HG03442 (cell line): ENCODE results near the gene AKAP7.

Source experiments
- ATAC-seq: cut with Tn5 transposase; IDR thresholded peaks from one replicate; pipeline ENCODE4 v1.9.1; 2021; ENCODE audit warnings: mild to moderate bottlenecking, moderate library complexity; ENCODE audit not compliant: unreplicated experiment

Gene AKAP7

DNA sequence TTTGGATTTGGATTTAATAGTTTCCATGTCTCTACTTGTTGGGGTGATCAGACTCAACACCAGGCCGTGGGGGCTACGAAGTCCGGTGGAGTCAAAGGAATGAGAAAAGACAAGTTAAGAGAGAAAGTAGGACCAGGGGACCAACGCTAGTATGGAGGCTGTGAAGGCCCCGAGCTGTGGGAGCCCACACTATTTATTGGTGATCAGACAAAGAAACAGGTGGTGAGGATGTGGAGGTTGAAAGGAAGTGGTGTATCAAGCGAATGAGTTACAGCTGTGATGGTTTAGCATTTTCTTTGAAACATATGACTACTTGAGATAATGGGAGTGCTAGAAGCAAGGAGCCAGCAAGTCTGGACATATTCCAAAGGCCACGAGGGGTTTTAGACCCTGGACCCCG is 62.4 kb downstream of the AKAP7 start:
- no peak for ATAC-seq

DNA sequence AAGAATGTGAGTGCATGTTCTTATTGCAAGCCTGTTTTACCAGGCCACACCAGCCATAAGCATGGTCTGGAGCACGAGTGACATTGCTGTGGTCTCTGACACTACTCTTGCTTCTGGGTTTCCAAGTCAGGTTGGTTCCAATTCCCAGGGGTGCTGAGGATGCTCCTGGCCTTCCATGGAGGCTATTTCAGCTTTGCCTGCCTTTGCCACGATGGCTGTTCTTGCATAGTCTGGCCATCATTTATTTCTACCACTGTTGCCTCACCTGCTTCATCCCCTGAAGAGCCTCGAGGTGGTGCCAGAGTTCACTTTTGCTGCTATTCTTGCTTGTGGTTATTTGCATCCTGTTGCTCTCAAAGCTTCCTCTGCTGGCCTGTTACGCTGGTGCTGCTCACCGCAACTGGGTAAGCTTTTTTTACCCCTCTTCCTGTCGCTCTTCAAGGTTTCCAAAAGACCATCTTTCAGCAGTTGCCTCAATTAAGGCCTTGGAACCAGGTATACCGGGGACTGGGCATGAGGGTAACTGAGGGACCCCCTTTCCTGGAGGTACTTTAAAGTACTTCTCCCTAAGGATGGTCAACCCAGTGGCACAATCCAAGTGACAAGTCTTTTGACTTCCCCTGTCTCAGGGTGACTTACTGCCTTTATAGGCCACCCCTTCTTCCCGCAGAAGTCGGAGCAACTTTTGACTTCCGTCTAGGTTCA is 64.5 kb downstream of the AKAP7 start:
- ATAC-seq, result peak; percentile 100

DNA sequence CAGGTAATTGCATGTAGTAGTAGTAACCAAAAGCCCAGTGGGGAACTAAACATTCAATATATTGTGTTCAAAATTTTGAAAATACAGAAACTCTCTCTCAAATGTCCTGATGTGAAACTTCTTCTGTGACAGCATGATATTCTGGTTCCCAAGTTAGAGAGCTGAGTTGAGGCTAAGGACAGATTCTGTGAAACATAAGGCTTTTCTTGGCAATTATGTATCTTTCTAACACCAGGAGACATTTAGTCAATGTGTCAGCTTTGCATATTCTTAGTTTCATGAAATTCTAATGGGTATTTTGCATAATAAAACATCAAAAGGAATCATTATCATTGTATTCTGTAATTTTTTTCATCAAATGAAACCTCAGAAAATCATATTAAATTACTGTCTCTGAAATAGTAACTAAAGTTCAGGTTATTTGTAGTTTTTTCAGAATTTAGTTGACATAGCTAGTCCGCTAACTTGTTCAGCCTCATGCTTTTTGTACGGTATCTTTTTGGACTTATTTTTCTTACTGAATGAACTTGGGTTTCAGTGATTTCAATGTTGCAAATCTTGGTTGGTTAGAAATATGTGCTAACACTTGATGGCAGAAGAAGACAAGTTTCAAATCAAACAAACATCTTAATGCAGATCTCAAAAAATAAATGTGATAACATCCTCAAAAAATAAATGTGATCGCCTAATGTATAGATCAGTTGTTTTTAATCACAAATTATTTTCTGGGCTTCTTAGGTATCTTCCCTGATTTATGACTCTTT is 70.4 kb downstream of the AKAP7 start:
- ATAC-seq, result no peak

- ATAC-seq, result no peak
Measured at GRCh38 chr6:131206463-131207251, 71.4 kb downstream of the AKAP7 start.

GRCh38 chr6:131208787-131209186 is 73.5 kb downstream of the AKAP7 start:
- no peak for ATAC-seq

GRCh38 chr6:131210469-131210868 is 75.2 kb downstream of the AKAP7 start:
- ATAC-seq, result no peak

DNA sequence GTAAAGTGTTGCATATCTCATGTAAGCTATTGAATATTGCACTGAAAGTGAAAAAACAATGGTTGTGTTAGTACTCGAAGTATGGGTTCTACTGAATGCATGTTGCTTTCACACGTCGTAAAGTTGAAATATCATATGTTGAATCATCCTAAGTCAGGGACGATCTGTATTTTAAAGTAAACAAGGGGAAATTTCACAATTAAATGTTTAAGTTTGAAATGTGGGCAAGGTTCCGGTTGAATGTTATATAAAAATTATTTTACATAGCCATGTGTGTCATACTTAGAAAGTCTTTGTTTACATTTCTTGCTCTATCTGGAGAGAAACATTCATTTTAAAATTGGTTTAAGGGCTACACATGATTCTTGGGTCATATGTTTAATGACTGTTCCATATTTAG is 76.8 kb downstream of the AKAP7 start:
- no peak for ATAC-seq

GRCh38 chr6:131212913-131213312 is 77.6 kb downstream of the AKAP7 start:
- ATAC-seq, result no peak

DNA sequence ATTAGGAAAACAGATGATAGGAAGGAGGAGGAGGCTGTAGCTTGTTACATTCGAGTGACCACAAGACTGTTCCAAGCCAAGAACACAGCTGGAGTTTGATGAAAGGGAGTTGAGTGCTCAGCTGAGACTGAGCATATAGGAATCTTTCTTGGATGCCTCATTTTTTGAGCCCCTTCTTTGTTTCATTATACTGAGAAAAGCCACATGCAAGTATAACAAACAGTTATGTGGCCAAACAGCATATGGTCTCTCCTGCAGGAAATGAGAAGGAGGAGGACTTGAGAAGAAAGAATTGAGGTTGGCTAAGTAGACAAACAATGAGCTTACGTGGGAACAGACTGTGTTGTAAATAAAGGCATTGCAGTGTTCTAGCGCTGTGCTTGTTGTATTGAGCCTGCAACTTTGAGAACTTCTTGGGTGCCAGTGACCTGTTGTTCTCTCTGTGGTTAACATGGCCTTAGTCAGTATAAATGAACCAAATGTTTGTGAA is 78.3 kb downstream of the AKAP7 start:
- no peak for ATAC-seq

GRCh38 chr6:131215219-131215618 is 80.0 kb downstream of the AKAP7 start:
- no peak for ATAC-seq

DNA sequence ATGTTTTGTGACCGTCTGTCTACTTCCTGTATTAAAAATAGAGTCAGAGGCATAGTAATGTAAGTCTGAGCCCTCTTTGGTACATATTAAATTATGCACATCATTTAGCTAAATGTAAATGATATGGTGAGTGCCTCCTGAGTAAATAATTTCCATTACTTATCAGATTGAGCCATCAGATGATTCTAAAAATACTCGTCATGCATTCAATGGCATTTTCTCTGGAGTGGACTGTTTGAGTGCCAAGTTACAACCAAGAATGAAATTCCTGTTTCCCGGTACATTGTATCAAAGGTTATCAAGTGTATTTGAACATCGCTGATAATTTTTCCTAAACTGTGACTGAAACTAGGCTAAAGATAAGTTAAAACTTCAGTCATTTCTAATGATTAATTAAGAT is 81.0 kb downstream of the AKAP7 start:
- ATAC-seq, result no peak

- no peak for ATAC-seq
Measured at GRCh38 chr6:131222773-131223172, 87.5 kb downstream of the AKAP7 start.

- ATAC-seq, result no peak
Measured at GRCh38 chr6:131223416-131223815, 88.1 kb downstream of the AKAP7 start.

GRCh38 chr6:131225127-131225526 is 89.9 kb downstream of the AKAP7 start:
- ATAC-seq, result no peak

DNA sequence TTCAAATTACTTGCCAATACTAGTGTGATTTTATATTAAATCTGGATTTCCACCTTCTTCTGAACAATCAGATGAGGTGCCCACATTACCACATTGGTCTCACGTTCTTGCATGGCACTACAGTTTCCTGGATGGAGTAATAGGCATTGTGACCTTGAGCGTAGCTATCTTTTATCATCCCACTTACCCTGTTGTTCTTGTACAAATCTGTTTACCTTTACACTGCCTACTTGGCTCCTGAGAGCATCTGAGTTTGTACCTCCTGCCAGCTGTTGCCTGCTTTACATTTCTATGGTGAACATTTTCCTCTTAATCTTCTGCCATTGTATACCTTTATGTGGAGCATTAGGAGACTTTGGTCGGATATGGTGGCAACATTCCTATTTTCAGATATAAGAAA is 90.7 kb downstream of the AKAP7 start:
- ATAC-seq, result no peak

GRCh38 chr6:131226459-131227157 is 91.3 kb downstream of the AKAP7 start:
- ATAC-seq, result no peak

DNA sequence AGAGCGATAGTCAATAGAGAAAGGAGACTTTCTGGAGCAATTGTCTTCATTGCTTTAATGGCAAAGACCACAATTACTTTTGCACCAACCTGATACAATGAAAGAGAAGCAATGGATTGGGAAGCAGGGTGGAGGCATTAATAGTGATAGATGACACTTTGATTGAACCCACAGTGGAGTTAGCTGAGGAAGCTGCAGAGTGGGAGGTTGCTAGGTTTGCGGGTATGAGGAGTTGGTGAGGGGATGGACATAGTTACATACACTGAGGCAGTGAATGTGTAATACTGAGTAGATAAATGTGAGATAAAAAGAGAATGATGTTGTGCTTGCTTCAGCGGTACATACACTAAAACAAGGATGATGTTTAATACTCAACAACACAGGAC is 91.9 kb downstream of the AKAP7 start:
- no peak for ATAC-seq

DNA sequence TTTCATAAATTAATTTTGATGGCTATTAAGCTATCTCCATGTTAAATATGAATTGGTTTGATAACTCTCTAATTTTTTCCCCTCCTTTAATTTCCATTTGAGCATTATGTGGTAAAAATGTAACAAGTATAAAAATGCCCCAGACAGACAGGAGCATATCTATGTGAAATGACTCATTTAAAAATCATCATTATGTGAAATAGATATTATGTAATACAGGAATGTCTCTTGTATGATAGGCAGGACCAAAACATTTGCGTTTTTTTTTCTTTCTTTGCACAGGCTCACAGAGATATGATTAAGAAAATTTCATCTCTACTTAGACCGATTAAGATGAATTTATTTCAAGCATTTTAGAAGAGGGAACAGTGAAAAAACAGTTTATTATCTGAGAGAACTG is 95.8 kb downstream of the AKAP7 start:
- no peak for ATAC-seq

DNA sequence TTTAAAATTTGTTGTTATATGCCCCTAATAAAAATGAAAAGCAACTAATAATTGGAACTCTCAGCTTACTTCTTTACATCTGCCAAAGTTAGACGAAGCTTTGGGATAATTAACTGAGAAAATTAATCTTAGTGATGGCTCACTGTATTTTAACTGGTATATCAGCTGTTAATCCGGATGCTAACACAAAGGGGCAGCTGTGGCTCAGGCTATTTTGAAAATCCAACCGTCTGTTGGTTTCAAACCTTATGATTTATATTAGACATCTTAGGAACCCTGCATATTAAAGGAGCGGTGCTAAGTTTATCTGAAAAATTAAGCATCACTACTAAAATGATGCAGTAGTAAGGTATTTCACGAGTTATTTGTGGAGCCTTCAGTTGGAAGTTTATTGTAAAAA is 96.6 kb downstream of the AKAP7 start:
- no peak for ATAC-seq

GRCh38 chr6:131244942-131245341 is 109.7 kb downstream of the AKAP7 start:
- no peak for ATAC-seq

GRCh38 chr6:131250122-131250521 is 114.9 kb downstream of the AKAP7 start:
- ATAC-seq, result peak; percentile 67
